NOMO-1 (cell line): Measurements from ENCODE around the gene ADGRV1.

ENCODE experiments used
- DNase-seq, 2 experiments: peaks; one replicate each; lab custom pipeline; 2025; ENCODE audit not compliant: unreplicated experiment in 2 of 2; lab: John Stamatoyannopoulos, UW

ADGRV1 gene

GRCh38 chr5:91090995-91091394, 532.4 kb downstream of the ADGRV1 start:
- no peak for DNase-seq

GRCh38 chr5:91091471-91092234, 533.1 kb downstream of the ADGRV1 start:
- DNase-seq = no peak

- DNase-seq = no peak
These were observed 534.5 kb downstream of the ADGRV1 start for GRCh38 chr5:91092859-91093783.

GRCh38 chr5:91095313-91095712, 536.7 kb downstream of the ADGRV1 start:
- no peak for DNase-seq

- DNase-seq = no peak
These were observed 537.3 kb downstream of the ADGRV1 start for GRCh38 chr5:91095786-91096385.

- DNase-seq = no peak
These were observed 539.9 kb downstream of the ADGRV1 start for GRCh38 chr5:91098541-91098940.

GRCh38 chr5:91101600-91102379, 543.2 kb downstream of the ADGRV1 start:
- DNase-seq = peak; percentile 73 to 75

- DNase-seq = no peak
These were observed 544.9 kb downstream of the ADGRV1 start for GRCh38 chr5:91103353-91104061.

GRCh38 chr5:91104062-91104448, 545.5 kb downstream of the ADGRV1 start:
- DNase-seq = no peak

- DNase-seq = no peak
These were observed 548.4 kb downstream of the ADGRV1 start for GRCh38 chr5:91106842-91107511.

GRCh38 chr5:91109634-91110033, 551.0 kb downstream of the ADGRV1 start:
- no peak for DNase-seq

GRCh38 chr5:91110686-91111085, 552.1 kb downstream of the ADGRV1 start:
- no peak for DNase-seq

- peak in 1 of 2 experiments; percentile 73 for DNase-seq
These were observed 553.1 kb downstream of the ADGRV1 start for GRCh38 chr5:91111473-91112238.

- no peak for DNase-seq
These were observed 556.1 kb downstream of the ADGRV1 start for GRCh38 chr5:91114658-91115057.

- DNase-seq = no peak
These were observed 559.8 kb downstream of the ADGRV1 start for GRCh38 chr5:91118354-91118753.

GRCh38 chr5:91118796-91119195, 560.2 kb downstream of the ADGRV1 start:
- no peak for DNase-seq

- DNase-seq = no peak
These were observed 560.6 kb downstream of the ADGRV1 start for GRCh38 chr5:91119217-91119616.

- DNase-seq = no peak
These were observed 561.6 kb downstream of the ADGRV1 start for GRCh38 chr5:91119981-91120850.
